ENCODE data around the gene TRIP4. TPM values are rescaled to one million over a fixed set of nuclear protein-coding genes. Genes with fewer than 3 reads are reported as not detected.

The TRIP4 gene
- total and polyA plus RNA-seq, 12 donors: 5.6 to 56.7 (median 18.2) TPM

GRCh38 chr15:64430000-64430735 lies 42.5 kb downstream of the TRIP4 start:
- Histone ChIP-seq H3K4me1 (replicated peaks in 1 of 2) (peaks cover 13 to 18% of the 10 kb centered on the region in 2 donors), H3K36me3 (replicated peaks in 1 of 2) (peaks cover 0 to 17% of the 10 kb centered on the region in 2 donors), H3K27me3 (no peaks in the 10 kb centered on the region), H3K27ac (peak overlapping the region in 4 of 5 donors; percentile 38 to 56 (median 48)), H3K9me3 (replicated peaks in 1 of 3) (no peaks in the 10 kb centered on the region), H3K4me3 (no peak overlapping the region)
- 14 to 18% (median 16%) methylated on average over 3 of the region's 3 CpGs for WGBS, 4 donors
- TF ChIP-seq POLR2A (IDR thresholded peaks at IDR 0.05) (no peak), CTCF (IDR thresholded peaks at IDR 0.05) (no peak)
- DNase-seq: peak in 5 of 7 donors; percentile 11 to 60 (median 30)
- intact Hi-C loops (cut with DNase I): loop anchor here in 1 of 2 donors (5.0 kb wide), 1 partner anchor 252 kb away; no protein-coding TSS in a partner anchor

- no peaks in the 10 kb centered on the region for H3K4me1 ChIP-seq (replicated peaks in 1 of 2)
- H3K27me3 ChIP-seq: no peaks in the 10 kb centered on the region
- no peaks in the 10 kb centered on the region for H3K9me3 ChIP-seq (replicated peaks in 1 of 3)
- 94 to 100% (median 100%) methylated on average over 1 of the region's 1 CpG for WGBS, 4 donors
- intact Hi-C loops (cut with DNase I): no loop called here
- H3K4me3 ChIP-seq: no peak overlapping the region
- no peak overlapping the region for H3K27ac ChIP-seq
- no peaks in the 10 kb centered on the region for H3K36me3 ChIP-seq (replicated peaks in 1 of 2)
- TF ChIP-seq CTCF (IDR thresholded peaks at IDR 0.05): no peak
- TF ChIP-seq POLR2A (IDR thresholded peaks at IDR 0.05): no peak
- DNase-seq: no peak
These were observed 50.3 kb downstream of the TRIP4 start for GRCh38 chr15:64437982-64438381.

GRCh38 chr15:64438653-64439447 lies 51.2 kb downstream of the TRIP4 start:
- intact Hi-C loops (cut with DNase I): no loop called here
- H3K36me3 ChIP-seq (replicated peaks in 1 of 2): no peaks in the 10 kb centered on the region
- no peak for TF ChIP-seq CTCF (IDR thresholded peaks at IDR 0.05)
- TF ChIP-seq POLR2A (IDR thresholded peaks at IDR 0.05): no peak
- H3K9me3 ChIP-seq (replicated peaks in 1 of 3): no peaks in the 10 kb centered on the region
- 77 to 81% (median 78%) methylated on average over 6 of the region's 6 CpGs for whole genome bisulfite sequencing, 4 donors
- H3K4me3 ChIP-seq: no peak overlapping the region
- H3K27ac ChIP-seq: no peak overlapping the region
- DNase-seq: no peak
- H3K4me1 ChIP-seq (replicated peaks in 1 of 2): peaks cover 1 to 7% of the 10 kb centered on the region in 2 donors
- no peaks in the 10 kb centered on the region for H3K27me3 ChIP-seq

GRCh38 chr15:64441852-64442251 lies 54.2 kb downstream of the TRIP4 start:
- H3K27me3 ChIP-seq: no peaks in the 10 kb centered on the region
- no peaks in the 10 kb centered on the region for H3K9me3 ChIP-seq (replicated peaks in 1 of 3)
- intact Hi-C loops (cut with DNase I): no loop called here
- TF ChIP-seq POLR2A (IDR thresholded peaks at IDR 0.05): no peak
- TF ChIP-seq CTCF (IDR thresholded peaks at IDR 0.05): no peak
- H3K27ac ChIP-seq: no peak overlapping the region
- 86 to 94% (median 92%) methylated on average over 3 of the region's 3 CpGs for WGBS, 4 donors
- peaks cover 12 to 20% of the 10 kb centered on the region in 2 donors for H3K4me1 ChIP-seq (replicated peaks in 1 of 2)
- peaks cover 0 to 5% of the 10 kb centered on the region in 2 donors for H3K36me3 ChIP-seq (replicated peaks in 1 of 2)
- no peak overlapping the region for H3K4me3 ChIP-seq
- no peak for DNase-seq

Data from adrenal gland (tissue), 12 donors.